H1 (cell line): Measurements from ENCODE around the gene TRAPPC2. TPM values are rescaled to one million over a fixed set of nuclear protein-coding genes. Genes with fewer than 3 reads are reported as not detected.

Experiments
- CBX5 ChIP-seq: fragments of 300-800, 300-1000 bp; sonication (generic); IDR thresholded peaks from 2 replicates; pipeline ENCODE4 v1.7.1; 2016; ENCODE audit warnings: antibody characterized with exemption, low read length, low read depth
- CHD7 ChIP-seq: fragments of 300-600 bp; sonication (generic); IDR thresholded peaks from 2 replicates; pipeline ENCODE4 v1.7.1; 2012; ENCODE audit warnings: low read length, moderate library complexity, mild to moderate bottlenecking, inconsistent platforms; ENCODE audit not compliant: insufficient replicate concordance
- GABPA ChIP-seq: IDR thresholded peaks from 2 replicates; pipeline ENCODE4 v1.6.1; 2011; ENCODE audit warnings: mild to moderate bottlenecking, low read length, moderate library complexity, borderline replicate concordance; ENCODE audit not compliant: insufficient read depth
- GTF2F1 ChIP-seq: IDR thresholded peaks from 2 replicates; pipeline ENCODE4 v1.6.1; 2012; ENCODE audit warnings: low read depth, low read length, improper control_type of control experiment, borderline replicate concordance
- HDAC6 ChIP-seq: IDR thresholded peaks from one replicate; pipeline ENCODE4 v1.7.1; 2012; ENCODE audit warnings: low read depth, mild to moderate bottlenecking, inconsistent platforms, low read length, moderate library complexity
- PHF8 ChIP-seq: fragments of 200-600 bp; sonication (generic); conservative IDR thresholded peaks from 2 replicates; pipeline ENCODE4 v1.7.1; 2012; ENCODE audit warnings: low read depth, mild to moderate bottlenecking, inconsistent platforms, low read length, moderate library complexity
- SIN3A ChIP-seq, 2 experiments: IDR thresholded peaks in 1 of 2; conservative IDR thresholded peaks in 1 of 2; 2 replicates each; pipeline ENCODE4 v1.6.1; 2011 to 2012; ENCODE audit warnings: low read length in 2 of 2, improper control_type of control experiment in 1 of 2, low read depth in 1 of 2, mild to moderate bottlenecking in 1 of 2
- TAF7 ChIP-seq: optimal IDR thresholded peaks from 2 replicates; pipeline ENCODE3; 2011; ENCODE audit warnings: low read depth, mild to moderate bottlenecking, inconsistent platforms, low read length, moderate library complexity, borderline replicate concordance
- ZNF274 ChIP-seq: IDR thresholded peaks from 2 replicates; pipeline ENCODE4 v1.7.0; 2012; ENCODE audit warnings: low read length, borderline replicate concordance; ENCODE audit errors: extremely low read depth
- polyA plus RNA-seq, 7 experiments: library from polyadenylated mRNA; depleted of rRNA in 3 of 7; stranded (reverse) in 5 of 7; unstranded in 2 of 7; fragments of >200 nt in 5 of 7; fragments of 200-250 nt in 2 of 7; gene quantifications; 1 replicate in 5 of 7; 2 replicates in 1 of 7; 4 replicates in 1 of 7; pipeline versions ENCODE4 v1.2.1 to v1.2.3, GENCODE V29; 2011 to 2013; ENCODE audit warnings: missing spikeins in 2 of 7, mixed read lengths in 2 of 7
- total RNA-seq: library from RNA; stranded (reverse); fragmentation: NEBNext Ultra II Directional; extraction: Animal tissue kit (Norgen Biotek cat#: 25700); gene quantifications from 2 replicates; pipeline ENCODE4 v1.2.1, GENCODE V29; 2021

Gene TRAPPC2
- total and polyA plus RNA-seq, 2 of the 8 experiments (the other 6 are each of a cell fraction or from before 2014, with no cell fraction given) = 6.7 to 10.8 TPM

GRCh38 chrX:13688958-13689740 lies 45.3 kb downstream of the TRAPPC2 start, which contains the start of gene RAB9A (continued):
- TF ChIP-seq CHD7 (no peak), CBX5 (no peak), TAF7 (no peak), GTF2F1 (no peak), PHF8 (peak; percentile 84), ZNF274 (no peak), HDAC6 (no peak), SIN3A (conservative IDR thresholded peaks at IDR 0.05 in 1 of 2, IDR thresholded peaks at IDR 0.05 in 1 of 2; ENCODE audit: low read depth in 1 of 2, low read length in 2 of 2) (no peak; a peak in 1 of 4 replicates), GABPA (no peak)
